ENCODE measurements around the gene CFLAR. TPM values are rescaled to one million over a fixed set of nuclear protein-coding genes. Genes with fewer than 3 reads are reported as not detected.

CFLAR gene
- total and polyA plus RNA-seq, 8 donors, result 34.6 to 101 (median 49.7) TPM

- no peak for TF ChIP-seq CTCF (IDR thresholded peaks at IDR 0.05)
- Histone ChIP-seq H3K27ac (no peak overlapping the region), H3K27me3 (no peaks in the 10 kb centered on the region), H3K36me3 (no peaks in the 10 kb centered on the region), H3K9me3 (no peaks in the 10 kb centered on the region), H3K4me3 (no peak overlapping the region), H3K4me1 (peaks cover 9 to 28% (median 23%) of the 10 kb centered on the region in 3 donors)
- WGBS, 2 donors, result 68 to 74% methylated on average over 1 of the region's 1 CpG
- DNase-seq (no peak), ATAC-seq (no peak), FAIRE-seq (no peak)
- intact Hi-C loops (cut with DNase I), result no loop called here
These were observed 42.9 kb upstream of the CFLAR start for GRCh38 chr2:201073071-201073470.

DNA sequence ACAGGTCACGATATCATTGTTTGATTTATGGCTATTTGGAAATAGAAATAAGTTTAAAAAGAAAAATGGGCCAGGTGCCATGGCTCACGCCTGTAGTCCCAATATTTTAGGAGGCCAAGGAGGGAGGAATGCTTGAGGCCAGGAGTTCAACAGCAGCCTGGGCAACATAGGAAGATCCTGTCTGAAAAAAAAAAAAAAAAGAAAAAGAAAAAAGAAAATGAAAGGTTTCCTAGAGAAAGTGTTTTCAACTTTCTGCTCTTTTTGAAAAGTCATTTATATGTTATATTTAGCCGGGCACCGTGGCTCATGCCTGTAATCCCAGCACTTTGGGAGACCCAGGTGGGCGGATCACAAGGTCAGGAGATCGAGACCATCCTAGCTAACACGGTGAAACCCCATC lies 41.0 kb upstream of the CFLAR start:
- Histone ChIP-seq H3K36me3 (peaks cover 0 to 11% (median 0%) of the 10 kb centered on the region in 3 donors), H3K27me3 (no peaks in the 10 kb centered on the region), H3K9me3 (no peaks in the 10 kb centered on the region), H3K4me3 (no peak overlapping the region), H3K4me1 (peaks cover 5 to 16% (median 13%) of the 10 kb centered on the region in 3 donors), H3K27ac (no peak overlapping the region)
- WGBS, 2 donors, result 79 to 83% methylated on average over 7 of the region's 7 CpGs
- intact Hi-C loops (cut with DNase I), result no loop called here
- DNase-seq (no peak), FAIRE-seq (no peak), ATAC-seq (no peak)
- TF ChIP-seq CTCF (IDR thresholded peaks at IDR 0.05), result no peak

GRCh38 chr2:201084863-201085262 lies 31.1 kb upstream of the CFLAR start:
- no peak for FAIRE-seq
- no peak for DNase-seq

GRCh38 chr2:201090574-201090973 lies 25.4 kb upstream of the CFLAR start:
- 85 to 90% methylated on average over 4 of the region's 4 CpGs for WGBS, 2 donors
- no peak overlapping the region for H3K27ac ChIP-seq
- H3K27me3 ChIP-seq, result no peaks in the 10 kb centered on the region
- H3K4me1 ChIP-seq, result no peaks in the 10 kb centered on the region
- no peak for FAIRE-seq
- peaks cover 0 to 1% (median 0%) of the 10 kb centered on the region in 3 donors for H3K36me3 ChIP-seq
- ATAC-seq, result no peak
- intact Hi-C loops (cut with DNase I), result no loop called here
- DNase-seq, result no peak
- no peaks in the 10 kb centered on the region for H3K9me3 ChIP-seq
- H3K4me3 ChIP-seq, result no peak overlapping the region
- TF ChIP-seq CTCF (IDR thresholded peaks at IDR 0.05), result no peak

More at GRCh38 chr2:201084863-201085262, 31.1 kb upstream of the CFLAR start:
- no peak overlapping the region for H3K4me3 ChIP-seq
- H3K27me3 ChIP-seq, result no peaks in the 10 kb centered on the region
- H3K36me3 ChIP-seq, result peaks cover 0 to 14% (median 2%) of the 10 kb centered on the region in 3 donors
- no peak overlapping the region for H3K27ac ChIP-seq
- 82 to 85% methylated on average over 2 of the region's 2 CpGs for WGBS, 2 donors
- TF ChIP-seq CTCF (IDR thresholded peaks at IDR 0.05), result no peak
- intact Hi-C loops (cut with DNase I), result no loop called here
- ATAC-seq, result no peak
- H3K9me3 ChIP-seq, result no peaks in the 10 kb centered on the region
- no peaks in the 10 kb centered on the region for H3K4me1 ChIP-seq

GRCh38 chr2:201093573-201093972 lies 22.4 kb upstream of the CFLAR start:
- no peak overlapping the region for H3K27ac ChIP-seq
- no peaks in the 10 kb centered on the region for H3K4me1 ChIP-seq
- WGBS, 2 donors, result 96 to 98% methylated on average over 5 of the region's 5 CpGs
- H3K27me3 ChIP-seq, result no peaks in the 10 kb centered on the region
- TF ChIP-seq CTCF (IDR thresholded peaks at IDR 0.05), result no peak
- H3K36me3 ChIP-seq, result no peaks in the 10 kb centered on the region
- H3K4me3 ChIP-seq, result no peak overlapping the region
- intact Hi-C loops (cut with DNase I), result no loop called here
- ATAC-seq (no peak), DNase-seq (no peak), FAIRE-seq (no peak)
- no peaks in the 10 kb centered on the region for H3K9me3 ChIP-seq
